WTC11 (cell line): ENCODE data around the gene NDUFA13.

Source experiments
- ATF2 ChIP-seq: sonication (generic); formaldehyde crosslinking; IDR thresholded peaks from 2 replicates; pipeline ENCODE4 v1.8.1; 2022; ENCODE audit warnings: low read depth, missing genetic modification reagents, borderline replicate concordance
- CBFB ChIP-seq: sonication (generic); formaldehyde crosslinking; IDR thresholded peaks from 2 replicates; pipeline ENCODE4 v1.8.1; 2022; ENCODE audit warnings: mild to moderate bottlenecking, low read depth, missing genetic modification reagents
- CTCF ChIP-seq: fragments of 200-600 bp; IDR thresholded peaks from 2 replicates; pipeline ENCODE4 v1.8.0; 2022; ENCODE audit warnings: antibody characterized with exemption
- FOXJ3 ChIP-seq: sonication (generic); formaldehyde crosslinking; IDR thresholded peaks from 2 replicates; pipeline ENCODE4 v1.9.0; 2021; ENCODE audit warnings: missing genetic modification reagents, mild to moderate bottlenecking, borderline replicate concordance
- GABPB1 ChIP-seq: sonication (generic); formaldehyde crosslinking; IDR thresholded peaks from 2 replicates; pipeline ENCODE4 v1.8.1; 2023; ENCODE audit warnings: mild to moderate bottlenecking, missing genetic modification reagents
- NFE2L1 ChIP-seq: sonication (generic); formaldehyde crosslinking; IDR thresholded peaks from 2 replicates; pipeline ENCODE4 v1.8.1; 2023; ENCODE audit warnings: missing genetic modification reagents
- OVOL2 ChIP-seq: fragments of 250-450 bp; sonication (Bioruptor Pico); IDR thresholded peaks from 2 replicates; pipeline ENCODE4 v1.9.0; 2021; ENCODE audit warnings: mild to moderate bottlenecking, borderline replicate concordance
- RELA ChIP-seq: sonication (generic); formaldehyde crosslinking; IDR thresholded peaks from 2 replicates; pipeline ENCODE4 v1.8.1; 2022; ENCODE audit warnings: missing genetic modification reagents, mild to moderate bottlenecking, borderline replicate concordance
- ZBTB21 ChIP-seq: sonication (generic); formaldehyde crosslinking; IDR thresholded peaks from 2 replicates; pipeline ENCODE4 v1.8.1; 2023; ENCODE audit warnings: mild to moderate bottlenecking, missing genetic modification reagents, borderline replicate concordance
- ZNF121 ChIP-seq: sonication (generic); formaldehyde crosslinking; IDR thresholded peaks from 2 replicates; pipeline ENCODE4 v1.8.0; 2023; ENCODE audit warnings: missing genetic modification reagents
- ZNF138 ChIP-seq: sonication (generic); formaldehyde crosslinking; conservative IDR thresholded peaks from 2 replicates; pipeline ENCODE4 v1.8.1; 2022; ENCODE audit warnings: mild to moderate bottlenecking, moderate library complexity, missing genetic modification reagents
- TF ChIP-seq, protein P1 (sequence below): sonication (generic); formaldehyde crosslinking; IDR thresholded peaks from 2 replicates; pipeline ENCODE4 v1.8.0; 2023; ENCODE audit warnings: missing genetic modification reagents, mild to moderate bottlenecking, borderline replicate concordance

DNA sequence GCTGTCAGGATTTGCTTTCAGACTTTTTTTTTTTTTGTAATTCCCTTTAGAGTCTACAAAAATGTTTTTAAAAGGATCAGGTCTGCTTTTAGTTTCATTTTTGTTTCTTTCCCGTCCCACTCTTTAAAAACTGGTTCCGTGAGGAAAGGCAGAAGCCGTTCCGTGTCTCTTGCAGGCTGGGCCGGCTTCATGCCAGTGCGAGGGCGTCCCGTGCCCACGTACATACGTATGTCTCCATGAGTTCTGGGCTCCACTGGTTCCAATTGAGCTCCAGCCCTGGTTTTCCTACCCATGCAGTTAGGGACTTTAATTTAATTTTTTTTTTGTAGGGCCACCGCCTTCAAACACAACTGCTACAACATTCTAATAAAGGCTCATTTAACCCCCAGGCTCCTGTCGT is 9.4 kb upstream of the NDUFA13 start:
- TF ChIP-seq OVOL2 (CRISPR knock-in tag) (no peak), ZBTB21 (CRISPR knock-in tag) (no peak), CTCF (no peak), CBFB (CRISPR knock-in tag) (no peak), ATF2 (CRISPR knock-in tag) (no peak), ZNF138 (CRISPR knock-in tag) (no peak), GABPB1 (CRISPR knock-in tag) (no peak), FOXJ3 (CRISPR knock-in tag) (no peak), ZNF121 (CRISPR knock-in tag) (no peak), NFE2L1 (CRISPR knock-in tag) (no peak), RELA (CRISPR knock-in tag) (no peak)
- TF ChIP-seq, protein P1, sequence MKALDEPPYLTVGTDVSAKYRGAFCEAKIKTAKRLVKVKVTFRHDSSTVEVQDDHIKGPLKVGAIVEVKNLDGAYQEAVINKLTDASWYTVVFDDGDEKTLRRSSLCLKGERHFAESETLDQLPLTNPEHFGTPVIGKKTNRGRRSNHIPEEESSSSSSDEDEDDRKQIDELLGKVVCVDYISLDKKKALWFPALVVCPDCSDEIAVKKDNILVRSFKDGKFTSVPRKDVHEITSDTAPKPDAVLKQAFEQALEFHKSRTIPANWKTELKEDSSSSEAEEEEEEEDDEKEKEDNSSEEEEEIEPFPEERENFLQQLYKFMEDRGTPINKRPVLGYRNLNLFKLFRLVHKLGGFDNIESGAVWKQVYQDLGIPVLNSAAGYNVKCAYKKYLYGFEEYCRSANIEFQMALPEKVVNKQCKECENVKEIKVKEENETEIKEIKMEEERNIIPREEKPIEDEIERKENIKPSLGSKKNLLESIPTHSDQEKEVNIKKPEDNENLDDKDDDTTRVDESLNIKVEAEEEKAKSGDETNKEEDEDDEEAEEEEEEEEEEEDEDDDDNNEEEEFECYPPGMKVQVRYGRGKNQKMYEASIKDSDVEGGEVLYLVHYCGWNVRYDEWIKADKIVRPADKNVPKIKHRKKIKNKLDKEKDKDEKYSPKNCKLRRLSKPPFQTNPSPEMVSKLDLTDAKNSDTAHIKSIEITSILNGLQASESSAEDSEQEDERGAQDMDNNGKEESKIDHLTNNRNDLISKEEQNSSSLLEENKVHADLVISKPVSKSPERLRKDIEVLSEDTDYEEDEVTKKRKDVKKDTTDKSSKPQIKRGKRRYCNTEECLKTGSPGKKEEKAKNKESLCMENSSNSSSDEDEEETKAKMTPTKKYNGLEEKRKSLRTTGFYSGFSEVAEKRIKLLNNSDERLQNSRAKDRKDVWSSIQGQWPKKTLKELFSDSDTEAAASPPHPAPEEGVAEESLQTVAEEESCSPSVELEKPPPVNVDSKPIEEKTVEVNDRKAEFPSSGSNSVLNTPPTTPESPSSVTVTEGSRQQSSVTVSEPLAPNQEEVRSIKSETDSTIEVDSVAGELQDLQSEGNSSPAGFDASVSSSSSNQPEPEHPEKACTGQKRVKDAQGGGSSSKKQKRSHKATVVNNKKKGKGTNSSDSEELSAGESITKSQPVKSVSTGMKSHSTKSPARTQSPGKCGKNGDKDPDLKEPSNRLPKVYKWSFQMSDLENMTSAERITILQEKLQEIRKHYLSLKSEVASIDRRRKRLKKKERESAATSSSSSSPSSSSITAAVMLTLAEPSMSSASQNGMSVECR (CRISPR knock-in tag), result no peak
